ENCODE results near the gene TNFAIP8.
A peak's percentile ranks its signal among the peaks of the same experiment; 100 is the strongest.
"Not testable (repeated sequence)": the region's sequence is repeated elsewhere in the genome, so short reads cannot be mapped to it uniquely, and the experiment has no call there.

The TNFAIP8 gene

DNA sequence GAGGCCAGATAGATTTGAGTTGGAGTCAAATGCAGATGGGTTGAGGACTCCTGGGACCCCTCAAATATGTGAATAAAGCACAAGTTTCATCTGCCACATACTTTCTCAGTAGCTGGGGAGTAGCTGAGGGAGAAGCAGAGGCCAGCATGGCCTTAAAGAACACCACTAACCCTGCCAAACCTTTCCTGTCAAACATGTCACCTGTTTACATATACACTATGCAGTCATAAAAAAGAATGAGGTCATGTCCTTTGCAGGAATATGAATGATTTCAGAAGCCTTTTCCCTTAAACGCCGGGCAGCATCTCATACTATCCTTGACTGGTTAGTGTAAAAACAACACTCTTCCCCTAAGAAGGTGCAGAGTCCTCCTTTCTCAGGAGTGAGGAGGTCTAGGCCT lies 71.2 kb downstream of the TNFAIP8 start:
- no peak for DNase-seq (ENCODE audit: low read depth)

DNA sequence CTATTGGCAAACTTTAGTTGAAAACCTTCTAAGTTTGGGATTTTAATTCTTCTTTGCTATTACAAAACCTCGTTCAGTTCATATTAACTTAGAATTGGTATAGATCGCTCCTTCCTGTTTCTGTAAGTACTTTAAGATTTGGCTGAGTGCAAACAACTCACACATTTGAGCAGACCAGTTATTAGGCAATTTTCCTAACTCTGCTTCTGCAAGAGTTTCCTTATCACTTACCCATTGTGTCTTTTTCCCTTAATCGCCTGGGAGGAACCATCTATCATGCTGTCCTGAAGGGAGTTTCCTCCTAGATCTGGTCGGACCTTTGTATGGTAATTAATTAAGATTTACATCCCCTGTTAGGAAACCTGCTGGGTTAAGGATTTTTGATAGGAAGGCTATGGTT lies 71.8 kb downstream of the TNFAIP8 start:
- DNase-seq (ENCODE audit: low read depth), result not testable (repeated sequence)

DNA sequence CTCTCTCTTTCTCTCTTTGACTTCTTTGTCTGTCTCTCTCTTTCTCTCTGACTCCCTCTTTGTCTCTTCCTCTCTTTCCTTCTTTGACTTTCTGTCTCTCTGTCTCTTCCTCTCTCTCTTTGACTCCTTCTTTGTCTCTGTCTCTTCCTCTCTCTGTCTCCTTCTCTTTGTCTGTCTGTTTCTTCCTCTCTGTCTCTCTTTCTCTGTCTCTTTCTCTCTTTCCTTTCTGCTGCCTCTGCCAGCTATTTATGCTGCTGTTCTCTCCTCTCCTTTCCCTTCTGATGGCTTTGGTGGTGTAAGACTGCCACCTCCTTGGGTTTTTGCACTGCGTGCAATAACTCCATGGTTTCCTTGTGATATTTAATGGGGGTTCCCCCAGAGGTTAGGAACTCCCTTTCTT lies 72.3 kb downstream of the TNFAIP8 start:
- DNase-seq (ENCODE audit: low read depth), result not testable (repeated sequence)

DNA sequence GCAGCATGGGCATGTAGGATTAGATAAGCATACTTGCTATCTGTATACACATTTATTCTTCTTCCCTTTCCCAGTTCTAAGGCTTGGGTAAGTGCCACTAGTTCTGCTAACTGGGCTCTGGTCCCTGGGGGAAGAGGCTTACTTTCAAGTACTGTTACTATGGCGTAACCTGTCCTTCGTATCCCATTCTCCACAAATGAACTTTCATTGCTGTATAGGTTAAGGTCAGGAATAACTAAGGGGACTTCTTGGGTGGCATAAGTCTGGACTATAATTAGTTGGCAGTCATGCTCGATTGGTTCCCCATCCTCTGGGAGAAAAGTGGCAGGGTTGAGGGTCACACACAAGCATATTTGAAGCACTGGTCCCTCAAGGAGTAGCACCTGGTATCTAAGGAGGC lies 72.8 kb downstream of the TNFAIP8 start:
- DNase-seq (ENCODE audit: low read depth), result not testable (repeated sequence)

DNA sequence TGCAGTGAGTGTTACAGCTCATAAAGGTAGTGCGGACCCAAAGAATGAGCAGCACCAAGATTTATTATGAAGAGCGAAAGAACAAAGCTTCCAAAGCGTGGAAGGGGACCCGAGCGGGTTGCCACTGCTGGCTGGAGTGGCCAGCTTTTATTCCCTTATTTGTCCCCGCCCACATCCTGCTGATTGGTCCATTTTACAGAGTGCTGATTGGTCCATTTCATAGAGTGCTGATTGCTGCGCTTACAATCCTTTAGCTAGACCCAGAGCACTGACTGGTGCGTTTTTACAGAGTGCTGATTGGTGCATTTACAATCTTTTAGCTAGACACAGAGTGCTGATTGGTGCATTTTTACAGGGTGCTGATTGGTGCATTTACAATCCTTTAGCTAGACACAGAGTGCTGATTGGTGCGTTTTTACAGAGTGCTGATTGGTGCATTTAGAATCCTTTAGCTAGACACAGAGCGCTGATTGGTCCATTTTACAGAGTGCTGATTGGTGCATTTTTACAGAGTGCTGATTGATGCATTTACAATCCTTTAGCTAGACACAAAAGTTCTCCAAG lies 76.9 kb downstream of the TNFAIP8 start:
- DNase-seq (ENCODE audit: low read depth), result not testable (repeated sequence)

DNA sequence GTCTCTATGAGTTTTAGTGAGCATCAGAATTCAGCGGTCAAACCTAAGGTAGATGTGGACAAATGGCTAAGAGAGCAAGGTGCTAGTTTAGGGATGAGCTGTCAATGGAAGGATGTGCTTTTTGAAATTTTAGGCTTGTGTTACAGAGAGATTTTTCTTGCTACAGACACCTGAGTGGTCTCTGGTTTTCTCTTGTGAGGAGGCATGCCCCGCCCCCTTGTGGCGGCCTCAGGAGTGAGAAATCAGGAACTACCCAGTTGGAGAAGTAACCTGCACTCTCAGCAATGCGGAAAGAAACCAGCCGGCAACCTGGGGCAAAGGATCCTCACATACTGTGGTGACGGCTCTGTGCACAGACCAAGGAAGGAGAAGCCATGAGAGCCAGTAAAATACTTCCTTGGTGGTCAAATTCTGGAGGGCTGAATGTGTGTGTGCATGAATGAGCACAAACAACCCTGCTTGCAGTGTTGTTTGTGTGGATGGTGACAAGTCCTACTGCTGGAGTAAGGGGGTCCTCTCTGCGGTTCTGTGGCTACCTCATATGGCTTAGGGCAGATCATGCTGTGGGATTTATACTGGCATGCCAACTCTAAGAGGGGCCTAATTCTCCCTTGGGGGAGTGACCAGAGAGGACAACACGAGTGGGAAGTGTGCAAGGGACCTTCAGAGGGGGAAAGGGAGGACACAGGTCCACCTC lies 79.8 kb downstream of the TNFAIP8 start:
- DNase-seq (ENCODE audit: low read depth), result peak; percentile 69

DNA sequence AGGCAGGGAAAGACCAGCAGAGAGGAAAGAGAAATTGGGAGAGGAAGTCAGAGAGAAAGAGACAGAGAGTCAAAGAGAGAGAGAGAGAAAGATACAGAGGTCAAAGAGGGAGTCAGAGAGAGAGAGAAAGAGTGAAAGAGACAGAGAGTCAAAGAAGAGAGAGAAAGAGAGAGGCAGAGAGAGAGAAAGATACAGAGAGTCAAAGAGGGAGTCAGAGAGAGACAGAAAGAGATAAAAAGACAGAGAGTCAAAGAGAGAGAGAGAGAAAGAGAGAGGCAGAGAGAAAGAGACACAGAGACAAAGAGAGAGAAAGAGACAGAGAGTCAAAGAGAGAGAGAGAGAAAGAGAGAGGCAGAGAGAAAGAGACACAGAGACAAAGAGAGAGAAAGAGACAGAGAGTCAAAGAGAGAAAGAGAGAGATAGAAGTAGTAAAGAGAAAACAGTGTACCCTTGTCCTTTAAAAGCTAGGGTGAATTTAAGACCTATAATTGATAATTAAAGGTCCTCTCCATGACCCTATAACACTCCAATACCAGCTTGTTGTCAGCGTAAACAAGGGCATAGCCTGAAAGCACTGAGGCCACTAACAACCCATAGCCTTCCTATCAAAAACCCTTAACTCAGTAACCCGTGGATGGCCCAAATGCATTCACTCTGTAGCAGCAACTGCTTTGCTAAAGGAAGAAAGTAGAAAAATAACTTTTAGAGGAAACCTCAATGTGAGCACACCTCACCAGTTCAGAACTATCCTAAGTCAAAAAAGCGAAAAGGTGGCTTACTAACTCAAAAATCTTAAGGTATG lies 82.2 kb downstream of the TNFAIP8 start:
- not testable (repeated sequence) for DNase-seq (ENCODE audit: low read depth)

DNA sequence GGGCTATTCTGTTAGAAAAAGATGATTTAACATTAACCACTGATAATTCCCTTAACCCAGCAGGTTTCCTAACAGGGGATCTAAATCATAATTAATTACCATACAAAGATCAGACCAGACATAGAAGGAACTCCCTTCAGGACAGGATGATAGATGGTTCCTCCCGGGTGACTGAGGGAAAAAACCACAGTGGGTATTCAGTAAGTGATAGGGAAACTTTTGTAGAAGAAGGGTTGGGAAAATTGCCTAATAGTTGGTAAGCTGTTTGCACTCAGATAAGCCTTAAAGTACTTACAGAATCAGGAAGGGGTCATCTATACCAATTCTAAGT lies 82.7 kb downstream of the TNFAIP8 start:
- DNase-seq (ENCODE audit: low read depth), result not testable (repeated sequence)

DNA sequence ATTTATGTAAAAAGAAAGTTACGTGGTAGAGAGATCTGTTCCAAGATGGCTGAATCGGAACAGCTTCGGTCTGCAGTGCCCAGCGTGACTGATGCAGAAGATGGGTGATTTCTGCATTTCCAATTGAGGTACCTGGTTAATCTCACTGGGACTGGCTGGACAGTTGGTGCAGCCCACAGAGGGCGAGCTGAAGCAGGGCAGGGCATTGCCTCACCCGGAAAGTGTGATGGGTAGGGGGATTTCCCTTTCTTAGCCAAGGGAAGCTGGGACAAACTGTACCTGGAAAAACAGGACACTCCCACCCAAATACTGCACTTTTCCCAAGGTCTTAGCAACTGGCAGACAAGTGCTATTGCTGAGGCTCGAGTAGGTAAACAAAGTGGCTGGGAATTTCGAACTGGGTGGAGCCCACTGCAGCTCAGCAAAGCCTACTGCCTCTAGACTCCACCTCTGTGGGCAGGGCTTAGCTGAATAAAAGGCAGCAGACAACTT lies 83.4 kb downstream of the TNFAIP8 start:
- DNase-seq (ENCODE audit: low read depth), result no peak

DNA sequence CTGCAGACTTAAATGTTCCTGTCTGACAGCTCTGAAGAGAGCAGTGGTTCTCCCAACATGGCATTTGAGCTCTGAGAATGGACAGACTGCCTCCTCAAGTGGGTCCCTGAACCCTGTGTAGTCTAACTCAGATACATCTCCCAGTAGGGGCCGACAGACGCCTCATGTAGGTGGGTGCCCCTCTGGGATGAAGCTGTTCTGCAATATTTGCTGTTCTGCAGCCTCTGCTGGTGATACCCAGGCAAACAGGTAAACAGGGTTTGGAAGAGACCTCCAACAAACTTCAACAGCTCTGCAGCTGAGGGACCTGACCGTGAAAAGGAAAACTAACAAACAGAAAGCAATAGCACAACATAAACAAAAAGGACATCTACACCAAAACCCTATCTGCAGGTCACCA lies 83.8 kb downstream of the TNFAIP8 start:
- DNase-seq (ENCODE audit: low read depth), result not testable (repeated sequence)

DNA sequence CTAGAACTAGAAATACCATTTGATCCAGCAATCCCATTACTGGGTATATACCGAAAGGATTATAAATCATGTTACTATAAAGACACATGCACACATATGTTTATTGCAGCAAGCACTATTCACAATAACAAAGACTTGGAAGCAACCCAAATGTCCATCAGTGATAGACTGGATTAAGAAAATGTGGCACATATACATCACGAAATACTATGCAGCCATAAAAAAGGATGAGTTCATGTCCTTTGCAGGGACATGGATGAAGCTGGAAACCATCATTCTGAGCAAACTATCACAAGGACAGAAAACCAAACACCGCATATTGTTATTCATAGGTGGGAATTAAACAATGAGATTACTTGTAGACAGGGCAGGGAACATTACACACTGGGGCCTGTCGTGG lies 88.8 kb downstream of the TNFAIP8 start:
- not testable (repeated sequence) for DNase-seq (ENCODE audit: low read depth)

DNA sequence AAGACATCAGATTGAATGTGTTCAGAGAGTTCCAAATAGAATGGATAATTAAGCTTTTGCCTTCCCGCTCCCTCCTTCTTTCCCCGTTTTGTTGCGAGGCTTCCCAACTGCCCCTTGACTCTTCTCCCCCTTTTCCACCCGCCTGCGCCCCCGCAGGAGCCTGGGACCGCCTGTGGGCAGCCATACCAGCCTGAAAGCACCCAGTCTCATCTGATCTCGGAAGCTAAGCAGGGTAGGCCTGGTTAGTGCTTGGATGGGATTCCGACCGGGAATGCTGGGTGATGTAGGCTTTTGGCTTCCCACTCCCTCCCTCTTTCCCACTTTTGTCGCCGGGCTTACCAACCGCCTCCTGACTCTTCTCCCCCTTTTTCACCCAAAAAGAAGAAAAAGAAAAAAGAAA lies 89.7 kb downstream of the TNFAIP8 start:
- no peak for DNase-seq (ENCODE audit: low read depth)

Data from activated T-cell treated with anti-CD3 and anti-CD28 coated beads for 1 hour (primary cell).